ENCODE results near the gene CDYL2.

GRCh38 chr16:80717611-80718010 lies 86.8 kb downstream of the CDYL2 start:
- TF ChIP-seq, protein P1, sequence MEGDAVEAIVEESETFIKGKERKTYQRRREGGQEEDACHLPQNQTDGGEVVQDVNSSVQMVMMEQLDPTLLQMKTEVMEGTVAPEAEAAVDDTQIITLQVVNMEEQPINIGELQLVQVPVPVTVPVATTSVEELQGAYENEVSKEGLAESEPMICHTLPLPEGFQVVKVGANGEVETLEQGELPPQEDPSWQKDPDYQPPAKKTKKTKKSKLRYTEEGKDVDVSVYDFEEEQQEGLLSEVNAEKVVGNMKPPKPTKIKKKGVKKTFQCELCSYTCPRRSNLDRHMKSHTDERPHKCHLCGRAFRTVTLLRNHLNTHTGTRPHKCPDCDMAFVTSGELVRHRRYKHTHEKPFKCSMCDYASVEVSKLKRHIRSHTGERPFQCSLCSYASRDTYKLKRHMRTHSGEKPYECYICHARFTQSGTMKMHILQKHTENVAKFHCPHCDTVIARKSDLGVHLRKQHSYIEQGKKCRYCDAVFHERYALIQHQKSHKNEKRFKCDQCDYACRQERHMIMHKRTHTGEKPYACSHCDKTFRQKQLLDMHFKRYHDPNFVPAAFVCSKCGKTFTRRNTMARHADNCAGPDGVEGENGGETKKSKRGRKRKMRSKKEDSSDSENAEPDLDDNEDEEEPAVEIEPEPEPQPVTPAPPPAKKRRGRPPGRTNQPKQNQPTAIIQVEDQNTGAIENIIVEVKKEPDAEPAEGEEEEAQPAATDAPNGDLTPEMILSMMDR (IDR thresholded peaks at IDR 0.05 in 4 of 5, conservative IDR thresholded peaks at IDR 0.05 in 1 of 5) = no peak
- no peak for TF ChIP-seq POLR2A (IDR thresholded peaks at IDR 0.05)
